HG03558 (cell line): ENCODE data around the gene SELPLG.

Experiments
- ATAC-seq: cut with Tn5 transposase; IDR thresholded peaks from one replicate; pipeline ENCODE4 v1.9.1; 2021; ENCODE audit warnings: moderate number of reproducible peaks; ENCODE audit not compliant: unreplicated experiment; ENCODE audit errors: extremely low read depth

Gene SELPLG

DNA sequence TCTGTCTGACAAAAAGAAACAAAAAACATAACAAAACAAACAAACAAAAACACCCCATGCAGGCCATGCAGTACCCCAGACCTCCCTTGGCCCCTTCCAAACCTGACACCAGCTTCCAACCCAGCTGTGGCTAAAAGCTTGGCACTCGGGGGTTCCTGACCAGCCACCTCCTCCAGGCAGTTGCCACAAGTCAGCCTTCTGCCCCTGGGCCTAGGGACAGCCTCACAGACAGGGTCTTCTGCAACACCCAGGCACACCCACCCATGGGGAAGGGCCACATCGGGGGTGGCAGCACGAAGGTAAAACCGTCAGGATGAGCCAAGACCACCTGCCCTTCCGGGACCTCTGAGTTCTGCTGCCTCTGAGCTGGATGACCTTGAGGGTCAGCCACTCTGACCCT, 25.1 kb downstream of the SELPLG start:
- no peak for ATAC-seq

- ATAC-seq: no peak
These were observed 25.6 kb downstream of the SELPLG start for GRCh38 chr12:108607981-108608600.

DNA sequence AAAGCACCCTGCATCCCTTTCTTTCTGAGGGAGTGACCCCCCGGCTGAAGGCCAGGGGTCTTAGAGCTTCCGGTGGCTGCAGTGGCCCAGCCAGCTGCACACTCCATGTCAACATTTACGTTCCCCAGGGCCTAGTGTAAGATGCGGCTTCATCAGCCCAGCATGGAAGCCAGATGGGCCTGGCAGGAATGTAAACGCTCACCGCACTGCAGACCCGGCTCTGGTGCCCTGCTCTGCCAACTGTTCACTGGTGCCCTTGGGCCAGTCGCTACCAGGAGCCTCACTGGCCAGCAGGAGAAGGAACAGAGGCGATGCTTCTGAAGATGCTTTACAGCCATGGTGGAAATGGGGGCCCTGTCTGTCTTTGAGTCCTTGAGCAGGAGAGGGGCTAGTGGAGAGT, 27.2 kb downstream of the SELPLG start:
- ATAC-seq: no peak

DNA sequence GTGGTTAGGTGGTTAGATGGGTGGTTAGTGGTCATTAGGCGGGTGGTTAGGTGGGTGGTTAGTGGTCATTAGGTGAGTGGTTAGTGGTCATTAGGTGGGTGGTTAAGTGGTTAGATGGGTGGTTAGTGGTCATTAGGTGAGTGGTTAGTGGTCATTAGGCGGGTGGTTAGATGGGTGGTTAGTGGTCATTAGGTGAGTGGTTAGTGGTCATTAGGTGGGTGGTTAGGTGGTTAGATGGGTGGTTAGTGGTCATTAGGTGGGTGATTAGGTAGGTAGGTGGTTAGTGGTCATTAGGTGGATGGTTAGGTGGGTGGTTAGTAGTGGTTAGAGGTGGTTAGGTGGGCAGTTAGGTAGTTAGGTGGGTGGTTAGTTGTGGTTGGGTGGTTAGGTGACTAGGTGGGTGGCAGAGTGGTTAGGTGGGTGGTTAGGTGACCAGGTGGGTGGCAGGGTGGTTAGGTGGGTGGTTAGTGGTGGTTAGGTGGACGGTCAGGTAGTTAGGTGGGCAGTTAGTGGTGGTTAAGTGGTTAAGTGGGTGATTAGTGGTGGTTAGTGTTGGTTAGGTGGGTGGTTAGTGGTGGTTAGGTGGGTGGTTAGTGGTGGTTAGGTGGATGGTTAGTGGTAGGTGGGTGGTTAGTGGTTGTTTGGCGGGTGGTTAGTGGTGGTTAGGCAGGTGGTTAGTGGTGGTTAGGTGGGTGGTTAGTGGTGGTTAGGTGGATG, 27.8 kb downstream of the SELPLG start:
- ATAC-seq: no peak

DNA sequence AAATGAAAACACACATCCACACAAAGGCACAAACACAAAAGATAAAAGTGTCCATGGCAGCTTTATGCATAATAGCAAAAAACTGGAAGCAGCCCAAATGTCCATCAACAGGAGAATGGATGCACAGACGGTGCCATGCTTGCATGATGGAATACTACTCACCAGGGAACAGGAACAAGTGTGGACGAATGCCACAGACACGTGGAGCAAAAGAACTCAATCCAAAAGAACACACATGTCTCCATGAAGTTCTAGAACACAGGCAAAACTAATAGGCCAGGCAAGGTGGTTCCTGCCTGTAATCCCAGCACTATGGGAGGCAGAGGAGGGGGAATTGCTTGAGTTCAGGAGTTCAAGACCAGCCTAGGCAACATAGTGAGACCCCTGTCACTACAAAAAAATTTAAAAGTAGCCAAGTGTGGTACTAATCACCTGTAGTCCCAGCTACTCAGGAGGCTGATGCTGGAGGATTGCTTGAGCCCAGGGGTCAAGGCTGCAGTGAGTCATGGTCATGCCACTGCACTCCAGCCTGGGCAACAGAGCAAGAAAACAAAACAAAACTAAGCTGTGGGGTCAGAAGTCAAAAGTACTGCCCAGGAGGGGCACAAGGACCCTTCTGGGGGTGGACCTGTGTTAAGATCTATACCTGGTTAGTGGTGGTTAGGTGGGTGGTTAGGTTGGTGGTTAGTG, 28.5 kb downstream of the SELPLG start:
- no peak for ATAC-seq

GRCh38 chr12:108604208-108604941, 29.3 kb downstream of the SELPLG start:
- no peak for ATAC-seq

- ATAC-seq: no peak
These were observed 30.0 kb downstream of the SELPLG start for GRCh38 chr12:108603743-108604142.

DNA sequence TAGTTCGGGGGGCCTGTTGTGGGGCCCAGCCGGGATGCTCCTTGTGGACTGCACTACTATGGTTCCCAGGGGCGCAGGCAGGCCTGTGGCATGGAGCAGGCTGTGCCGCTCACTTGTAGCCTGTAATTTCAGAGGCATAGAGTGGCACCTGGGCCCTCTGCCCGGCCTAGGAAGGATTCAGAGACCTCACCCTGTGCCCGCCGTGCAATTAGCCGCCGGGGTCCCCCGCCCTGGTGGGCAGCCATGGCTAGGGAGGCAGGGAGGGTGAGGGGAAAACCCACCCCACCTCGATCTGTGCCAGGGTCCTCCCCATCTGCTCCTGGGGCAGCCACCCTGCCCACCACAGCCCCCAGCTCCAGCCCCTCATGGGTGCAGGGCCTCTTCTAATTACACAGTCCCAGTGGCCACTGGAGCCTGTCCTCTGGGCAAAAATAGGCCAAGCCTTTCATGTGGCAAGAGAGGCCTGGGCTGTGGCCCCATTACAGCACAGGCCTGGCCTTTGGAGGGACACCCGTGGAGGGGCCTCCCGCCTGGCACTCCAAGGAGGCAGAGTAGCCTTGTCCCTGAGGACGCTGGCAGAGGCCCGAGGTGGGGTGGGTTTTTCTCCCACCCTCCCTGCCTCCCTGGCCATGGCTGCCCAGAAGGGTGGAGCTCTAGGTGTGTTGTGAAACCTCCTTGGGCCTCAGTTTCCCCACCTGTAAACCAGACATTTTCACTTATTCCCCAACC, 30.6 kb downstream of the SELPLG start:
- ATAC-seq: no peak

DNA sequence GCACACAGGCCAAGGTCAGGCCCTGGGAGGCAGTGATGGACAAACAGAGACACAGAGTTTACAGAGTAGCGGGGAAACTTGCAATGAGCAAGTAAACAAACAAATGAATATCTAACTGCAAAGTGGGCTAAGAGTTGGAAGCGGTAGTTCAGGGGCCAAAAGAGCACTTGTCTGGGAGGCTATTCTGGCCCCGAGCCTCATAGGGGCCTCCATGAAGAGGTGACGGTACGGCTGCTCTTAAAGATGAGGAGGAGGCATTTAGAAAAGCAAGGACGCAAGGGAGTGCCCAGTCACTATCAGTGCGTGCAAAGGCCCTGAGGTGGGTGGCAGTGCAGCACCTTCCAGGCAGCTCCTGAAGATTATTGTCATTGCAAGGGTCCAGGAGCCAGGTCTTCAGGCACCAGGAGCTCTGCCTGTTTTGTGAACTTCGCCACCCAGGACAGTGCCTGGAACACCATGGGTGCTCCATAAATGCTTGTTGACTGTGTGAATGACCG, 31.4 kb downstream of the SELPLG start:
- no peak for ATAC-seq

GRCh38 chr12:108600702-108601007, 33.0 kb downstream of the SELPLG start:
- no peak for ATAC-seq

GRCh38 chr12:108599948-108600701, 33.6 kb downstream of the SELPLG start:
- no peak for ATAC-seq

DNA sequence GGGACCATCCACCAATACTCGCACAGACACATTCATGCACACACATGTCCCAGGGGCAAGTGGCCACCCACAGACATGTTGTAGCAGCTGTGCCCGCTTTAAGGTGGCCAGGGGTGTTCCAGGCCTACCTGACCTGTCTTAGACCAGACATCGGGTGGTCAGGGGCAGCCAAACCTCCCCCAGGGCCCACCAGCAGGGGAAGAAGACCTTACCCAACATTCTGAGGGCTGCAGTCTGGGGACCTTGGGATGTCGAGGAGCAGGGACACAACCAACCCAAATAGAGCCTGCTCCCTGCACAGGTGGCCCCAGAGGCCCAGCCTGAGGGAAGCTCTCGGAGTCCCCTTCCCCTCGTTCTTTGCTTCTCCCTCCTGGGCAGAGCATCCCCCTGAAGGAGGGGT, 34.2 kb downstream of the SELPLG start:
- no peak for ATAC-seq

DNA sequence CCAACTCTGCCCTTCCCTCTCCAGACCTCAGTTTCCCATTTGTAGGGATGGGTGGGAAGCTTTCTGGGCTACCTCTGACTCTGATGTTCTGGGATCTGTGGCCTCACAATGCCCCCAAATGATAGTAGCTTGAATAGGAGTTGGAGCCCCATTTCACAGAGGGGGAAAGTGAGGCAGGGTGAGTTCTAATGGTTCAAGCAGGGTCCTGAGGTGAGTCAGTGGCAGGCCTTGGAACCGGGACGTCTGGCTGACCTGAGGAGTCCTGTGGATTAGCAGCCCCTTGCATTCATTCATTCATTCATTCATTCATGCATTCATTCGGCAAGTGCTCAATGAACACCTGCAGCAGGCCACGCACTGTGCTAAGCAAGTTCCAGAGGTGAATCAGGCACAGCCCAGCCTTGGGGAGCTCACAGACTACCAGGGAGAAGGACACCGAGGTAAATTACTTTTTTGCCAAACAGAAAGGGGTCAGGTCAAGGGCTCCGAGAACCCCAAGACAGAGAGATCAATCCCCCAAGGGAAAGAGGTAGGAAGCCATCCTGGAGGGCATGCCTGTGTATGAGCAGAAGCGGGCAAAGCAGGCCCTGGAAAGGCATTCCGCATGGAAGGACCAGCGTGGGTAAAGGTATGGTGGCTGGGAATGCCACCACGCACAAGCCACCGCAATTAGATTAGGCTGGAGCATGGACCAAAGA, 35.0 kb downstream of the SELPLG start:
- no peak for ATAC-seq

DNA sequence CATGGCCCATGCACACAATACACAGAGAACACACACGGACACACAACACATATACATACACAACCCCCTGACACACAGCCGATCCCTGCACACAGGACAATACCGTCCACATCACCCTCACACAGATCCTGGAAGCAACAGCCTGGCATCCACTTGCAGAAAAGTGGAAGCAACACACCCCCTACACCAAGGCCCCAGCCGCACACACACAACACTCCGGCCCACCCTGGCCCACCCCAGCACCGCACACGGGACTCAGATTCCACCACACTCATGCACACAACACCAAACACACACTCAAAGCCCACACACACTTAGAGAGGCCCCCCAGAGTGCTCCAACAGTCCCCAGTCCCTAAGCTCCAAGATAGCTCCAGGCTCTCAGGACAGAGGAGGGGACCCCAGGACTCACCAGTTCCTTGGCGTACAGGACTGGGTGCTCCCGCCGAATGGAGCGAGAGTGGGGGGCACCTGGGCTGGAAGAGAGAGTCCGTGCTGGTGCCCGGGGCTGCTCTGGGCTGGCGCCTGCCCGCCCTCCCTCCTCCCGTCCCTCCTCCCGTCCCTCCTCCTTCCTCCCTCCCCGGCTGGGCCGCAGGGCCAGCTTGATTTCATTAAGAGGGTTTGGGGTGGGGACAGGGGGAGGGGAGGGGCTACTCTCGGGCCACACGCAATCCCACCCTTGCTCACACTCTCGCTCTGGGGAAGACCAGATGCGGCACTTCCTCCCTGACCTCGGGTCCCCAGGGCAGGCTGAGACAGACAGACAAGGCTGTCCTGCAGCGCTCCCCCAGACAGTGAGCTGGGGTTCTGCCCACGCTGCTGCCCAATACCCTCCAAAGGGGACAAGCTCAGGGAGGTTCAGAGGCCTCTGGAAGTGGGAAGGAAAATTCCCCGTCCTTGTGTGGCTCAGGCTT, 35.9 kb downstream of the SELPLG start, which contains the start of gene TMEM119:
TSS of gene TMEM119 (minus strand) at position 526 of the 913 bp plus-strand sequence. CDS start 5,701 bp downstream, outside the sequence.
- ATAC-seq: no peak

- no peak for ATAC-seq
These were observed 36.7 kb downstream of the SELPLG start for GRCh38 chr12:108596854-108597558.

DNA sequence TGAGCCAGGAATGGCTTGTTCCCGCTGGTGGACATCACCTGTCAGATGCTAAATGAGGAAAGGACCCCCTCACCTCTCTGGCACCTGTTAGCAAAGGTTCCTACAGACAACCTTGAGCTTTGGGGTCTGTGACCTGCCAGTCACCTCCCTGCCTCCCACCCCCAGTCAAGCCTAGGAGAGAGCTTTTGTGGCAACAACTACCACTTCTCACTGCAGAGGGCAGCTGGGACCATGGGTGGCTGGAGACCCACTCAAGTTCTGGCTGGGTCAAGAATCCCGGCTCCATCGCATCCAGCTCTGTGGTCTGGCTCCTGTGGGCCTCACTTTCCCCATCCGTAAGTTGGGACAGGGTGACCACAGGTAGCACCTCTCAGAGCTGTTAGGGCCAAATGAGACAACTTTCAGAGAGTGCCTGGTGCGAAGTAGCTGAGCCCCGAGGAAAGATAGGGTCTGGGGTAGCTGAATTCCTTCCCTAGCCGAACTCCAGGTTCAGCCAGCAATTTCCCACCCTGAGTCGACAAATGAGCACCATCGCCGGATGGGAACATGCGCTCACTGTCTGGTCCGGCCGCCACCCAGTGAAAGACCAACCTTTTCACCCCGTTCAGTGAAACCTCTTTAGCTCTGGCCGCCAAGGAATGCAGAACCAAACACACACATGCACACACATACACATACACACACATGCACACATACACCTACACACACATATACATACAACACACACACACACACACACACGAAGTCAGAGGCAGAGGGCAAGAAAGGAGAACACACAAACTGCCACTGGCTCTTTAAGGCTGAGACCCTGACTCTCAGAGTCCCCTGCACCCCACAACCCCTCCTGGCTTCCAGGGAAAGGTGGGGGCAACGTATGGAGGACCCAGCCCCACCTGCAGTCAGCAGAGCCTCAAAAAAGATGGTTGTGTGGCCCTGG, 37.7 kb downstream of the SELPLG start:
- no peak for ATAC-seq
